GM12878 (cell line): ENCODE measurements around the gene ZNF780A. TPM values are rescaled to one million over a fixed set of nuclear protein-coding genes. Genes with fewer than 3 reads are reported as not detected.

Experiments
- ASH2L ChIP-seq: fragments of 300-600, 200-600 bp; sonication (generic); IDR thresholded peaks from 2 replicates; pipeline ENCODE4 v1.6.1; 2017; ENCODE audit warnings: low read depth, mild to moderate bottlenecking, borderline replicate concordance
- CTCF ChIP-seq, 3 experiments: IDR thresholded peaks in 2 of 3; conservative IDR thresholded peaks in 1 of 3; 2 replicates each; pipeline ENCODE4 v1.5.1; 2011; ENCODE audit warnings: low read depth in 3 of 3, low read length in 3 of 3, mild to moderate bottlenecking in 3 of 3, control low read depth in 2 of 3, moderate library complexity in 2 of 3, inconsistent platforms in 1 of 3, mixed read lengths in 1 of 3; ENCODE audit not compliant: control insufficient read depth in 2 of 3, insufficient read depth in 1 of 3; ENCODE audit errors: extremely low read depth in 1 of 3
- CUX1 ChIP-seq: IDR thresholded peaks from 2 replicates; pipeline ENCODE4 v1.6.1; 2012; ENCODE audit warnings: improper control_type of control experiment, low read depth, low read length; ENCODE audit not compliant: insufficient replicate concordance
- E2F8 ChIP-seq: fragments of 450-650 bp; IDR thresholded peaks from 2 replicates; pipeline ENCODE4 v1.6.1; 2018; ENCODE audit warnings: mild to moderate bottlenecking, low read depth, moderate library complexity; ENCODE audit not compliant: partially characterized antibody
- JUND ChIP-seq: IDR thresholded peaks from 2 replicates; pipeline ENCODE4 v1.6.1; 2012; ENCODE audit warnings: low read depth, mild to moderate bottlenecking, low read length, improper control_type of control experiment, moderate library complexity
- MTA2 ChIP-seq: fragments of 450-650 bp; IDR thresholded peaks from 2 replicates; pipeline ENCODE4 v1.6.1; 2016; ENCODE audit warnings: low read depth, mild to moderate bottlenecking, moderate library complexity
- MTA3 ChIP-seq: IDR thresholded peaks from 2 replicates; pipeline ENCODE4 v1.6.1; 2012; ENCODE audit warnings: low read length, inconsistent platforms, borderline replicate concordance
- NR2F1 ChIP-seq: fragments of 450-650 bp; conservative IDR thresholded peaks from 2 replicates; pipeline ENCODE4 v1.6.1; 2017; ENCODE audit warnings: mild to moderate bottlenecking
- NRF1 ChIP-seq: conservative IDR thresholded peaks from 2 replicates; pipeline ENCODE4 v1.6.1; 2011; ENCODE audit warnings: mild to moderate bottlenecking, low read depth, low read length, improper control_type of control experiment
- RCOR1 ChIP-seq: conservative IDR thresholded peaks from 2 replicates; pipeline ENCODE4 v1.6.1; 2012; ENCODE audit warnings: low read depth, low read length, improper control_type of control experiment
- RELA ChIP-seq: fragments of 450-650 bp; IDR thresholded peaks from 2 replicates; pipeline ENCODE4 v1.8.0; 2014; ENCODE audit warnings: borderline replicate concordance; ENCODE audit not compliant: partially characterized antibody
- SRF ChIP-seq, 2 experiments: IDR thresholded peaks; 2 replicates each; pipeline ENCODE4 v1.6.1; 2011; ENCODE audit warnings: low read depth in 2 of 2, low read length in 2 of 2, mild to moderate bottlenecking in 1 of 2, moderate library complexity in 1 of 2
- SUZ12 ChIP-seq: fragments of 200-600 bp; sonication (generic); IDR thresholded peaks from one replicate; pipeline ENCODE4 v1.6.1; 2018; ENCODE audit warnings: antibody characterized with exemption, mild to moderate bottlenecking; ENCODE audit not compliant: unreplicated experiment
- ZBTB40 ChIP-seq: fragments of 450-650 bp; IDR thresholded peaks from 2 replicates; pipeline ENCODE4 v1.6.1; 2016; ENCODE audit warnings: mild to moderate bottlenecking, moderate library complexity, borderline replicate concordance
- ZNF207 ChIP-seq: fragments of 450-650 bp; IDR thresholded peaks from 2 replicates; pipeline ENCODE4 v1.6.1; 2014; ENCODE audit warnings: antibody characterized with exemption, mild to moderate bottlenecking, borderline replicate concordance
- polyA plus RNA-seq, 11 experiments: library from polyadenylated mRNA; depleted of rRNA in 4 of 11; unstranded in 6 of 11; stranded (reverse) in 5 of 11; fragments of >200 nt; fragmentation: Nextera tagmentation in 4 of 11; fragmentation: Illumina TruSeq in 1 of 11; extraction: Ambion mirVana in 4 of 11; extraction: Trizol in 1 of 11; gene quantifications; 1 replicate in 1 of 11; 2 replicates in 10 of 11; pipeline versions ENCODE4 v1.2.1 to v1.2.3, GENCODE V29; 2011 to 2016; ENCODE audit warnings: inconsistent platforms in 2 of 11, missing spikeins in 2 of 11, low read depth in 1 of 11
- total RNA-seq, 4 experiments: library from RNA; depleted of rRNA in 3 of 4; stranded (reverse); fragments of >200 nt in 3 of 4; fragmentation: Illumina TruSeq in 1 of 4; extraction: Trizol in 1 of 4; gene quantifications; 2 replicates each; pipeline versions ENCODE4 v1.2.1 to v1.2.3, GENCODE V29; 2013 to 2021

The ZNF780A gene
- total and polyA plus RNA-seq, 10 of the 15 experiments (the other 5 are each of a cell fraction or from before 2014, with no cell fraction given) = 10.9 to 27.6 (median 17.6) TPM

GRCh38 chr19:40055832-40056504 lies 34.8 kb downstream of the ZNF780A start, which contains the start of gene ZNF780B (continued):
- TF ChIP-seq CTCF (IDR thresholded peaks at IDR 0.05 in 2 of 3, conservative IDR thresholded peaks at IDR 0.05 in 1 of 3; ENCODE audit: control insufficient read depth in 2 of 3, extremely low read depth in 1 of 3, insufficient read depth in 1 of 3, low read depth in 3 of 3, low read length in 3 of 3) (no peak), MTA2 (peak; percentile 42; the same call in 1 of the 2 replicates), NR2F1 (peak; percentile 38), JUND (no peak), RCOR1 (no peak), SRF (IDR thresholded peaks at IDR 0.05; ENCODE audit: low read depth in 2 of 2, low read length in 2 of 2) (no peak), ASH2L (no peak), NRF1 (no peak), ZNF207 (no peak), CUX1 (no peak), MTA3 (no peak), SUZ12 (no peak), E2F8 (no peak), ZBTB40 (peak; percentile 92), RELA (no peak)
